CD4-positive, alpha-beta T cell treated with Interleukin-6 at 100 ng/mL for 8 hours (primary cell): ENCODE data around the gene MYLK3.
A peak's percentile ranks its signal among the peaks of the same experiment; 100 is the strongest.
"Not testable (repeated sequence)": the region's sequence is repeated elsewhere in the genome, so short reads cannot be mapped to it uniquely, and the experiment has no call there.

Experiments used
- DNase-seq: peaks from one replicate; pipeline ENCODE4 v3.0.0-alpha.2; 2020; ENCODE audit warnings: mixed read lengths, low spot score

MYLK3 gene

DNA sequence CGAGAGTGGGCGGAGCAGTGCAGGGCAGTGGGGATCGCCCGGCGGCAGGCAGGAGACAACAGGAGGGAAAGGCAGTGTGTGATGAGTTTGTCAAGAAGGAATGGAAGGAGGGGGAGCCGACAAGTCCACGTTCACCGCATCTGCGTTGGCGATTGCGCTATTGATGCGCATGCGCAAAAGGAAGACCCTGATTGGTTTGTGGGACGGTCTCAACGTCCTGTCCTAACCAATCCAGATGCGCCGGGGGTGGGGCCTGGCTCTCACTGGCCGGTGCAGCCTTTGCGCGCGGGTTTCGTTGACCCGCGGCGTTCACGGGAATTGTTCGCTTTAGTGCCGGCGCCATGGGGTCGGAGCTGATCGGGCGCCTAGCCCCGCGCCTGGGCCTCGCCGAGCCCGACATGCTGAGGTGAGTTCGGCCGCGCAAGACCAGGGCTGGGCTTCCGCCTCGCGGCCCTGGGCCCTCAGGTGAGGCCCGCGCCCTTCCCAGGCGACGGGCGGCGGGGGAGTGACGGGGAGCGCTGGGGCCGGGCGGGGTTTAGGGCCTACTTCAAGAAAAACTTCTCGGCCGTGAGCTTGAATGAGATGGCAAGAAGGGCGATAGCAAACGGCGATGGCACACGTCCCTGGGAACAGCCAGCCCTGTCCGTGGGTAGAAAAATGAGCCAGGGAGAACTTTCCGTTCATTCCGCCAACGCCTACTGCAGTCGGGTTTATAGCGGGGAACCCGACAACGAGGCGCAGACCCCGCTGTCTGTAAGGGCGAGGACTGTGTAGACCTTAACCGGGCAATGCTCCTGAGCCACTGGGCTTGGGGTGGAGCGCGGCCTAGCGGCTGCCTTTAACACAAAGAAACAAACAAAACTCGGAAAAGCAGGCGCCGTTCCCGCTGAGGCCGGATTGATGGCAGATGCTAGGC is 58.5 kb downstream of the MYLK3 start, which contains the start of gene ORC6:
TSS of gene ORC6 (plus strand) at position 295 of the 916 bp plus-strand sequence. CDS start at position 342, 47 bp downstream.
- DNase-seq = peak; percentile 96

DNA sequence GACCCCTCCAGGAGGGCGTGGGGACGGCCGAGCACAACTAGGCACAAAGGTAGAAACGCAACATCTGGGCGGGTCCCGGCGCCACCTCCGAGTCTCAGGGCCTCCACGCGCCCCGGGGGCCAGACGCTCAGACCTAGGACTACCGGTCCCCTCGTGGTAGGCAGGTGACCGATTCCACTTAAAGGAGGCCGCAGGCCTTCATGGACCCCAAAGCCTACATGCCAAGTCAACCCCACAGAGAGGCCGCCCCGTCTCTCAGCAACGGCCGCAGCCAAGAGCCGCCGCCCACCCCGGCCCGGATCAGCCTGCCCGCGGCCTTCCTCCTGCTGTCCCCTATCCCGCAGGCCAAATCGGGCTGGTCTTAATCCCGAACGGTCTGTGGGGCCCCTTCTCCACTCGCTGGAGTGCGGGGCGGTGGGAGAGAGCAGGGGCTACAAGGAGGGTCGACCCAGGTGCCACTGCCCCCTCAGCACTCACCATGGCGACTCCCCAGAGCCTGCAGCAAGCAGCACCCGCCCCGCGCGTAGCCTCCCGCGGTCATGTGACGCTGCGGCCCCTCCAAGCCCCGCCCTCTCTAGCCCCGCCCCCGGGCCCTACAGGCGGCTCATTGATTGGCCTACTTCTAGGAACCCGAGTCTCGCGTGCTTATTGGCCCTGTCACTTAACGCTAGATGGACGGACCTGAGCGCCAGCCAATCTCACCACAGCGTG is 59.3 kb downstream of the MYLK3 start, which contains the start of gene VPS35:
TSS of gene VPS35 (minus strand) at position 525 of the 711 bp plus-strand sequence. CDS start at position 480, 45 bp downstream.
- peak; percentile 99 for DNase-seq

DNA sequence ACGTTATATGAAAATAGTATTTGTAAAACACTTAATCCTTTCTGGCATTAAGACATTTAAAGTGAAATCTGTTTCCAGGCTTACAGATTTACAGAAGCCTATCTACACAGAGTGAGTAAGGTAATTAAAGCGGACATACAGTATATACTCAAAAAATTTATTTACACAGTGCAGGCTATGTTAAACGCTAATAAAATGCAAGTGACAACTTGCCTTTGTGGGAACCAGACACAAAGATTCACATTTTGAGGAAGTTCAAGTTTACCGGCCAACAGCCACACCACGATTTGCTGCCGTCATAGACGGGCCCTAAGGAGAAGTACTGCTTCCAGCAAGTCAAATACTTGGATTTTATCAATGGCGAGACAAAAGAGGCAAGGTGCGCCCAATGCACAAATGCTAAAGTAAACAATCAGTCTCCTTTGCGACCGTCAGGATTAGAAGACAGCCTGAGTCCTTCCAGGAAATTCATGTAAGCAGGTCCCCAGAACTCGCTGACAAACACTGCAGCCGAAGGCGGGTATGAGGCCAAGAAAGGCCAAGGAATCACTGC is 60.0 kb downstream of the MYLK3 start:
- no peak for DNase-seq

DNA sequence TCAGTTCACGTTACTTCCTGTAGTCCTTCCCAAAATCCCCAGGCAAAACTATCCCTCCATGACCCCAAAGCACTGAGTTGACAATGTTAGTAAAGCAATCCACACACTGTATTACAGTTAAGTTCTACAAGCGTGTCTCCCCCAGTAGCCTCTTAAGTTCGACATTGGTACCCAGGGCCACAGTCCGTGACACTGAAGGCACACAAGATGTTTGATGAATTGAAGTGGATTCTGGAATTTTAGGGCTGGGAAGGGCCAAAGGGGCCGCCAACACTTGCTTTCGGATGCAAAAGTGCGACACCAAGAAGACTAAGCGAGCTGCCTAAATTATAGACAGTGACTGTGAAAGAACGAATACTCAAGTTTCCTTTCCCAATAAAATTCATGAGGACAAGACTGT is 60.7 kb downstream of the MYLK3 start:
- DNase-seq = no peak

DNA sequence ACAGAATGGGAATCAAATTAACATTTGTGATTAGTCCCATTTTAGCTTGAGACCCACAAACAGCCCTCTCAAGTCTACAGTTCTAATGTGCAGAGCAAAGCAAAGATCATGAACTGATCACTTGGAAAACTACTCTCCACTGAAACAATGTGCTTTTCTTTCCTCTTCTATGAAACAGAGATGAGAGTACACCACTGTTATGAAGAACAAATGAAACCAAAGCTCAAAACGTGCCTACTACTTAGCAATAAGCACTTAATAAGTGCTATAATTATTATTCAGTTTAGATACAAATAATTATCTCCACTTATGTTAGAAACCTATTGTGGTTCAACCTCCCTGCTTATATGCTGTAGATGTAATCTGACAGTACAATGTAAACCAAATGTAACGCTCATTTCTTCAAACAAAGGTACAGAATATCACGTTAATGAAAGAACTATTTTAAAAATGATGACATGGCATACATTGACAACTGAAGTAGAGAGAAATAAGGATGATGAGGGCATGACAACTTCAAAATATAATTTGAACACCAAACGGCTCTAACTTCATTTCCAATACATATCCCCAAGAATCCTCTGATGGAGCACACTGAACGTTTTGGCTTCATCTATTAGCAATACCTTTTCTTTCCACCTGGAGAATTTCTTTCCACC is 61.2 kb downstream of the MYLK3 start:
- no peak for DNase-seq

DNA sequence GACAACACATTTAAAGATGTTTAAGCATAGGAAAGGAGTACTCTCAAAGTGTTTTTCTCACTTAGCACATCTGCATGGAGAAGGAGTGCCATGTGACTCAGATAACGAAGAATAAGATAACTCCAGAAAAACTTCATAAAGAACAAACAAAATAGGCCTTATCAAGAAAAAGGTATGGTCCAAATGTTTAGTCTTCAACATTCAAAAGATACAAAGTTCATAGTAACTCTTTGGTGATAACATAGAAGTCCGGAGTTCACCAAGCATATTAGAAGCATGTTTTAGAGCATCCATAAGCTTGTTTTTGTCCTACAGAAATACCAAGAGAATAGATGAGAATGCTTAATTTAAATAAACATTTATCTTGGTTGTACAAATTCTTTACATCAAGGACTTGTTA is 66.3 kb downstream of the MYLK3 start:
- DNase-seq = not testable (repeated sequence)

DNA sequence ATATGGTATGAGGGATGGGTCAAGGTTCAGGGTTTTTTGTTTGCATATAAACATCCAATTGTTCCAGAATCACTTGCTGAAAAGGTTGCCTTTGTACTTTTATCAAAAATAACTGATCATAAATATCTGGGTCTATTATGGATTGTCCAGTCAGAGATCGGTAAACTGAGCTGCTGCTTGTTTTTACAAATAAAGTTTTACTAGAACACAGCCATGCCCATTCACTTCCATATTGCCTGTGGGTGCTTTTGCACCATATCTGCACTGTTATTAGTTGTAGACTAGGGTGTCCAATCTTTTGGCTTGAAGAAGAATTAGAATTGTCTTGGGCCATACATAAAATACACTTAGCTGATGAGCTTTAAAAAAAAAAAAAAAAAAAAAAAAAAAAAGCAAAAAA is 70.2 kb downstream of the MYLK3 start:
- not testable (repeated sequence) for DNase-seq

DNA sequence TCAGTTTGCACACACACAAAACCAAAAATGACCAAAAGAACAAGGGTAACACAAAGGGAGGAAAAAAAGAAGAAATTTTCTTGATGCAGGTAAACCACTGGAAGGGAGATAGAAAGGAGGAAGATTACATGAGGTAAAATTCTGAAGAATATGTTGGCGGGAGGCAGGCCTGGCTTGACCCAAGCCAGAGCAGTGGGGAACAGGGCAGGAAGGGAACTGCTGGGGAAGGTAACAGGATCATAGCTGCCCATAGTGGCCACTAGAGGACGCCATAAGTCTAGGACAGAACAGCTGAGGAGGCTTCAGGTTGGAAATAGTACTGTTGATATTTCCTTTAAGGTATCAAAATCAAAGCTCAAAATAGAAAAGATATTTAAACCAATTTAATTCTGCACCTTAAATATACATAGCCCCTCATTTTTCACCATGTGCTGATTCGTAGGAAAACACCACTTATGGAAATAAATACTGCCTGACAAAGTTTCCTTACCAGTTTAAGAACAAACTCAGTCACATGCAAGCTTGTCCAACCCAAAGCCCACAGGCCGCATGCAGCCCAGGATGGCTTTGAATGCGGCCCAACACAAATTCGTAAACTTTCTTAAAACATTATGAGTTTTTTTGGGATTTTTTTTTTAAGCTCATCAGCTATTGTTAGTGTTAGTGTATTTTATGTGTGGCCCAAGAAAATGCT is 74.7 kb downstream of the MYLK3 start:
- DNase-seq = peak; percentile 54

DNA sequence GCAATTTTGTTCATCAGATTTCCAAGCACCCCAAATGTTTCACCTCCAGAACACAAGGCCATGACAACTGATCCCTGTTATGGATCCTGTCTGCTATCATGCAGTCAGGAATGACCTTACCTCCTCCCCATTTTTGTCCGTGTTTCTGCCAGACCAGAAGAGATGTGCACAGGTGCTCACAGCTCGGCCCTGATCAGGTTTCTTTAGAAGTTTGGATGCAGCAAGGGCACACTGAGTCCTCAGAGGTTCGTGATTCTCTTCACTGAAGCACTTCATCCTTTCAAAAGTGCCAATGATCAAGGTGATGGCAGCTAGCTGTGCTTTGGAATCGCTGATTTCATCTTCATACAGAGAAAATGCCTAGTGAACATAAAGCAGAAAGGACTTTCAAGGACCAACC is 86.0 kb downstream of the MYLK3 start:
- no peak for DNase-seq

DNA sequence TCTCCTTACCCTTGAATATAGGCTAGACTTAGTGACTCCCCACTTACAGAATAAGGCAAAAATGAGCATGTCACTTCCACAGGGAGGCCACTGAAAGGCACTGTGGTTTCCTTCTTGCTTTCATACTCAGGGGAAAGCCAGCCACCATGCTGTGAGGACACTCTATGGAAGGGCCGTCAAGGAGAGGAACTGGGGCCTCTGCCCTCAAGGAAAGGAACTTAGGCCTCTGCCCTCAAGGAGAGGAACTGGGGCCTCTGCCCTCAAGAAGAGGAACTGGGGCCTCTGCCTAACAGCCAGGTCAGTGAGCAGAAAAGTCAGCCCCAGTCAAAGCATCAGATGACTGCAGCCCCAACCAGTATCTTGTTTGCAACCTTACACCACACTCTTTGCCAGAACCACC is 89.2 kb downstream of the MYLK3 start:
- peak; percentile 7 for DNase-seq
